GM04504 (cell line): ENCODE measurements around the gene C22orf39.
A peak's percentile ranks its signal among the peaks of the same experiment; 100 is the strongest.

Experiments used
- DNase-seq: peaks from one replicate; pipeline ENCODE4 v3.0.0-alpha.2; 2012; ENCODE audit warnings: low read depth

The C22orf39 gene

DNA sequence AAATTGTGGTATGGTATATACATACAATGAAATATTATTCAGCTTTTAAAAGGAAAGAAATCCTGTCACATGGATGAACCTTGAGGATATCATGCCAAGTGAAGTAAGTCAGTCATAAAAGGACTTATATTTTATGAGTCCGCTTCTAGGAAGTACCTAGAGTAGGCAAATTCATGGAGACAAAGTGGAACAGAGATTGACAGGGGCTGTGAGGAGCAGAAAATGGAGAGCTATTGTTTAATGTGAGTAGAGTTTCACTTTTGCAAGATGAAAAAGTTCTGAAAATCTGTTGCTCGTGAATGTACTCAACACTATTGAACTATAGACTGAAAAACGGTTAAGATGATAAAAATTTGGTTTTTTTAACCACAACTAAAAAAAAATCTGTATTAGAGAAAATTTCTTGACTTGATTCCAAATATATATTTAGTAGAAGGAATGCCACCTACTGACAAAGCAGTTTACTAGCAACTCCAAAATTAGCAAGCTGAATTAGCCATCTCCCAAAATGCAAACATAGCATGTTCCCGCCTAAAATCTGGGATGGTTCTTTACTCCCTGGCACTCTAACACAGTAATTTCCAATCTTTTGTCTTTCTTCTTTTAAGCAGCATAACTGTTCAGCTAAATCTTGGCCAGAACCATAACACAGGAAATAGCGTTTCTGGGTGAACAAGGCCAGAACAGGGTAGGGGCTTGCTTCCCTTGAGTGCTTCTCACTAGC is 30.0 kb upstream of the C22orf39 start:
- no peak for DNase-seq

DNA sequence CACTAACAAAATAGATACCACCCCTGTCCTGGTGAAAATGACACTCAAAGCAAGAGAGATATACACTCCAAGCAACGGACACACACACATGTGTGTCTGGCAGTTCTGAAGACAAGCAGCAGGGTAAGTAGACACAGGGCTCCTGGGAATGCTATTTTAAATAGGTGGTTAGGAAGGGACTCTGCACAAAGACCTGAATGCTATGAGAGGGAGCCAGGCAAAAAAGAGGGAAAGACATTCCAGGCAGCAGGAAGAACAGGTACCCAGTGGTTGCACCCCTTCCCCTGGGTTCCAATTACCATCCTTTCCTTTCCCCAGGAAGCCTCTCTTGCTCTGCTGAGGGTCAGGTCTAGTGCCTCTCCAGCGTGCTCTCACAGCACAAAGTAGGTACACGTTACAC is 28.5 kb upstream of the C22orf39 start:
- DNase-seq: no peak

DNA sequence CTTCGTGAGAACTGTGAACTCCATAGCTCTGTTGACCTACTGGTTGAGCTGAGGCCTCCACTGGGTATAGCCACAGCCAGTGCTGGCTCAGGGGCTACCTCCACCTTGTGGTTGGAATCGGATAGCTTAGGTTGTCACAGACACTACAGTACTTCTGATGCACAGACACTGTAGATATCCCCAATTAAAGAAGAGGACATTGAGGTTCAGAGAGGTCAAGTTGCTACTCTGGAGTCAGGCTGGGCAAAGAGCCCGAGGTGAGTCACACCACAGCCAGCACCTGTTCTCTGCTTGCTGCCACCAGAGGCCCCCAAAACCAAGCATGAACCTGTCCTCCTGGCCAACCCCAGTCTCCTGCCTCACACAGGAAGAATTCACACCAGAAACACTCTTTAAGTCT is 26.1 kb upstream of the C22orf39 start:
- DNase-seq: no peak

DNA sequence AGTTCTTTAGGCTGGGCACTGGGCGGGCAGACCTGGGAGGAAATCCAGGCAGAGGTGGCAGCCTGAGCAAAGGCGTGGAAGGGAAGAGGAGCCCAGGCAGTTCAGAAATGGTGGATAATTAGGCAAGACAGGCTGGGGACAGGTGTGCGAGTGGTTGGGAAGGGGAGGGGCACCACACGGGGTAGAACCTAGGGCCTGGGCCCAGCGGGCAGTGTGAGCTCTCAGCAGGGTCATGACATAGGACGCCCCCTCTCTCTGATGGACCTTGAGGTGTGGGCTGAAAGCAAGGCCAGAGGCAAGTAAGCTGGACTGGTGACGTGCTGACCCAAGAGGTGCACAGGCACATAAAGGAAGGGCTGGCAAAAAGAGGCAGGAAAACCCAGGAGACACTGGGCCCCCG is 24.7 kb upstream of the C22orf39 start:
- no peak for DNase-seq

DNA sequence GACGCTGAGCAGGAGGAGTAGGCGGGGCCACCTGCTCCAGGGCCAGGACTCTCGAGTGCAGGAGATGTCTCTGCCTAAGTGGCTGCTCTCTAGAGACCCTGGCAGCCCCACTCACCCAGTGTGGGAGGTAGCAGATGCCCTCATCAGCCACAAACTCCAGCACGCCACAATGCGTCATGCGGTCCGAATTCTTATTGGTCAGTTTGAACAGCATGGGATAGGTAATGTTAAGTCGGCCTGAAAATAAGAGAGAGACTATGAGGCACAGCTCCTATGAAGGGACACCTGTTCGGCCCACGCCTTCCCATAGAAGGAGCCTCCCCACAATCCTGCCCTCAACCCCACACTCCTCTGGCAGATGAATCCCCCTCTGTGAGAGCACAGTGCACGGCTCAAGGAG is 24.1 kb upstream of the C22orf39 start:
- no peak for DNase-seq

DNA sequence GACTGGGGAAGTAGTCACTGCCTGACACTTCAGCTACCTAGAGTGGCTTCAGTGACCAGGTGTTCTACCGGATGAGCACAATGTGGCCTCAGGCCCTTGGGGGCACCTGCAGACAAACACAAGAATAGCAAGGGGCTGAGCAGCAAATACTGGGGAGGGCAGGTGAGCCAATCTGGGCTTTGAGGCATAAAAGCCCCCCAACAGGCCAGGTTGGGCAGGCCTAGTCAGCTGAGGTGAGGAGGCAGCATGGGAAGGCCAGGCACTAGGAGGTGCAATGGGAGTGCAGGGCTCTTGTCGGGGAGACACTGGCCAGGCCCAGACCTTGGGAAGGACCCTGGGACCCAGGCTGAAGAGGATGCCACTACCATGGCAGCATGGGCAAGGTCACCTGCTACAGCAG is 22.5 kb upstream of the C22orf39 start:
- no peak for DNase-seq

DNA sequence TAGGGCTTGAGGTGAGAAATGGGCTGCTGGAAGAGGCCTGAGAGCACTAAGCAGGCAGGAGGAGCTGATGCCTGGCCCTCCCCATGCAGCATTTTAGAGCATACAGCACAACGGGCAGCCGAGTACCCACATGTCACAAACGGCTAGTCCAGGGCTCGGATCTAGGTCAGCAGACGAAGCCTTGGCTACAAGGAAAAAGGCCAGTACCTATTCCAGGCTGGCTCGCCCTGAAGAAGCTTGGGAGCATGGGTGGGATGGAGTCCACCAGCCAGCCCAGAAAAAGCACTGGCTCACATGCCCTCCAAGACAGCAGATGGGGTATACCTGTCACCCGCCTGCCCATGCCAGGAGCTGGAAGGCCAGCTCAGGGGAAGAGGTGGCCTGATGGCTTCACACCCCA is 21.9 kb upstream of the C22orf39 start:
- DNase-seq: no peak

DNA sequence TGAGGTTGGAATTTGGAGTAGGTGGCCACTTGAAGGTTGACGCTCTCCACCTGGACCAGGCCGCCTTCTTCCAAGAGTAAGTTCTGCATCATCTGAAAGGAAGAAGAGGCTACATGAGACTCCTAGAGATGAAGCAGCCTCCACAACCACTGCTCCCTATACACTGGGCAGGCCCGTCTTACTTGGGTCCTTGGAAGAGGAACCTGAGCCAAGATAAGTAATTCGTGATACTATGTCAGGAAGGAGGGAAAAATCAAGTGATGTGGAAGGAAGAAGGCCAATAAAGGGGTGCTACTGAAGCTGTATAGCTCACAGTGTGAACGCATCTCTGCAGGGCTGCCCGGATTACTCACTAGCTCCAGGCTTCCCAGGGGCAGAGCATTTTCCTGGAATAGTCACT is 20.4 kb upstream of the C22orf39 start:
- no peak for DNase-seq

DNA sequence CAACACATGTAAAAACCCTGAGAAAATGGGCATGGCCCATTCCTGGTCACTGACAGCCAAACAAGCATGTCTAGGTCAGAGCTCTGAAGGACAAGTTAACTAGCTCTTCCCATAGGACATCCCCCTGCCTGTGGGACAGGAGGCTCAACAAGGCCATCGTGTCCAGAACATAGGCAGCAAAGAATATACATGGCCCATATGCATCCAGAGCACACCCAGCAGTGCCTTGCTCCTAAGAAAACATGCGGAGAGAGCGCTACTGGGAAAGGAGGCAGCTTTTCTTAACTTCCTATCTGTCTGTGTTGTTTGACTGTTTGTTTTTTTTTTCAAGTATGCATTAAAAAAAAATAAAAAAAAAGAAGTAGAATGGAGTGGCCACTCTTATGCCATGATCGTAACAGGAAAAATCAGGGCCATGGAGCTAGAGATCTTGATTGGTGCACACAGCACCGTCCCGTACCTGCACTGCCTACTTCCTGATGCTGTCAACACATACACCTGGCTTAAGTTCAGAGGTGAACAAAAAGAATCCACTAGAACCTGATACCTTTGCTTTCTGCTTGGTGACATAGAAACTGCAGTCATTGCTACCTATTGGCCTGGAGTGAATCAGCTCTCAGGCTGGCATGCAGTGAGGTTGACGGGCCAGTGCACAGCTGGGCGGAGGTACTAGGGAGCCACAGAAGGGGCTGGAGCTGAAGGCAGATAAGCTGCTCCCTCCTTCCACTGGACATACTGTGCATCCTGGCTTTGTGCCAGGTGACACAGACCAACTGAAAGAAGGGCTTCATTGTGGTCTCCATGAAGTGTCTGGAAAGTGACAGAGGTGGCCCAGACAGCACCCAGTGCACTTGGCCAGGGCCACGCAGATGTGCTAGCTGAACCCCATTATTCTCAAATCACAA is 19.6 kb upstream of the C22orf39 start:
- no peak for DNase-seq

DNA sequence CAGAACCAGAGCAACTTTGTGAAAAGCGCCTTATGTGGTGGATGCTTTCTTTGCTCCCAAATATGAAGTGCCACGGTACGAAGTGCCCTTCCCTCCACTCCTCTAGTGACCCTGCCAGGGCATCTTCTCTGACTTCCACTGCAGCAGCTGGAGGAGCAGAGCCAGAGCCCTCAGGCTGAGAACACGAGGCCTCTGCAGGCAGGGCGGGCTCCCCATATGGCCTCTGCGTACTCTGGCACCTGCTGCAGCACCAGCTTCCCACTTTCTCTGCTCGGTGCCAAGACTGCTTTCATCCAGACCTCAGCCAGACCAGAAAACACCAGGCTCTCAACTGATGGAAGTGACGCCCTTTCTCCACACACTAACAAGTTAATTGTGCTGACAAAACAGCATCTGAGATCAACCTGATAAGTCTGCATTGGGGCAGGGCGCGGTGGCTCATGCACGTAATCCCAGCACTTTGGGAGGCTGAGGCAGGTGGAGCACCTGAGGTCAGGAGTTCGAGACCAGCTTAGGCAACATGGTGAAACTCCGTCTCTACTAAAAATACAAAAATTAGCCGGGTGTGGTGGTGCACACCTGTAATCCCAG is 18.7 kb upstream of the C22orf39 start:
- DNase-seq: no peak

DNA sequence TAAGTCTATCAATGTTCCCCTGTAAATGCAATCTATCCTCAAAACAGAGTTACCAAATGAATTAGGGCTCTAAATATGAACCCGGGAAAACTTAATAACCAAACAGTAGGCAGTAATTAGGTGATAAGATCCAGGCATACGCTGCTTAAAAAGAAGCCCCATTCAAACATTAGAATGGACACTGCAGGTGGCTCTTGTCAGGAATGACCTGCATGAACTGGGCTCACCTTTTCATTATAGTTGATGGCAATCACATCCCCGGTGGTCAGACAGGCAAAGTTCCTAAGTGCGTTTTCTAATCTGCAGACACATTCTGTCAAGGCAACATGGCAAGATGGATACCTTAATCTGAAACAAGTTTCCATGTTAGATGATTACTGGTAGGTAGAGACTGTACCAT is 17.5 kb upstream of the C22orf39 start:
- no peak for DNase-seq

DNA sequence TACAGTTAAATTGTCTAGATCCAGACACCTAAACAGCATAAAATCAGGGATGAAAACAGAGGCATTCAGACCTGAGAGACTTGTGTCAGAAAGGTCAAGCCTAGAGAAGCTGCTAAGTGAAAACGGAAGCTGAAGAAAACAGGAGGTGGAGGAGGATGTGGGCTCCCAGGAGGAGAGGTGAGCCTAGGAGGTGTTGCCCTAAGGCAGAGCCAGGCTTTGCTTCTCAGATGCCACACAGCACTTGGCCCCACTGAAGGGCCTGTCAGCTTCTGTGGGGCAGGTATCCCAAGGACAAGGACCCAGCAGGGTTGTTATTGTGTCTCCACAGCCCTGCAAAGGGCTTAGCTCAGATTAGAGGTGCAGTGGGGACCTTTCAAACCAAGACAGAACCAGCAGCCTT is 17.0 kb upstream of the C22orf39 start:
- DNase-seq: no peak

DNA sequence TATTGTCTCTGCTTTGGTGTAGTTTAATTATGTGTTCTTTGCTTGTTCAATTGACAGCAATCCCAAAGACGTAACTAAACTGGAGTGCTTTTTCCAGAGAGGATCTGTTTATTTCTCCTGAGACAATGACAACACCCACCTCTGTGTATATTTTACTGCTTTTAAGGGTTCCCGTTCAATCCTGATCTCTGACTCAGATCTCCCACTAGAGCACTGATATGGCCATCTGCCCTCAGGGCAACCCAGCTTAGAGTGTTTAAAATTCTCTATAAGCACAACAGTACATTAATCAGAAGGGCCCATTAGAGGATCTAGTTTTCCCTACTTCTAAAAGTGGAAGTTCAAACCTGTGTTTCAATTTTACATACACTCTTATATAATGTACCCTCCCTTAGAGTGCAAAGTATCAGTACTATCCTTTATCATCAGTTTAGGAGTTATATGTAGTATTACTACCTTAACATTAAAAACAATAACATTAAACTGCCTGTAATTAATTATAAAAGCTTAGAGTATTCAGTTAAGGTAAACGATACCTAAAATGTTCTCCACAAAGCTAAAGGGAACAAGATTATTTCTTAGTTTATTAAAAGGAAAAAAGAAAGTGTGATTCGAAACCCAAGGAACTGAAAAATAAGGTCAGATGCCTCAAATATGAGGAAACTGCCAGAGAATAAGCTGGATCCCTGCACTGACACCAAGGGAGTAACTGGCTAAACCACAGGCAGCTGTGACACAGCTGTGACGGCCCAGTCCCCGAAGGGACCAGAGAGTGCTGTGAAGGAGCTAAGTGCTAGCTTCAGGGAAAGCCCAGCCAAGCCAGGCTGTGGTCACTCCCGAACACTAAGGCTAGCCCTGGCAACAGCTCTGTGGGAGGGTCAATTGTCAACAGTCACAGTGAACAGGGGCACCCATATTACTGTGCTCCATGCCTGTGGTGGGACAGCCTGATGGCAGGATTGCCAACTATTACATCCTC is 16.3 kb upstream of the C22orf39 start:
- DNase-seq: peak; percentile 52

DNA sequence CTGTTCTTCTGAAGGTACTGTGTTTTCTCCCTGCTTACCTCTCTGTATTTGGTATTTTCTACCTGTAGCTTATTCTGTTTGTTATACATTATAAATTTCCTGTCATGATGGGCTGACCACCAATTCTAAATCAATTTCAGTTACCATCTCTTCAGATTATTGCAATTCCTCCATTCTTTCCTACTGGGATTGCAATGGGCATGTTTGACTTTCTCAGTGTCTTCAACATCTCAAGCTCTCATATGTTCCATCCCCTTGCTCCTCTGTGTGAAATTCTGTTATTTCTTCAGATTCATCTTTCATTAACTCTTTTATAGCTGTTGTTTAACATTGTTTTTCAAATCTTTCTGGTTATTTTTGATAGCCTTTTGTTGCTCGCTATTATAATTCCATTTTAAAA is 15.5 kb upstream of the C22orf39 start:
- DNase-seq: no peak

DNA sequence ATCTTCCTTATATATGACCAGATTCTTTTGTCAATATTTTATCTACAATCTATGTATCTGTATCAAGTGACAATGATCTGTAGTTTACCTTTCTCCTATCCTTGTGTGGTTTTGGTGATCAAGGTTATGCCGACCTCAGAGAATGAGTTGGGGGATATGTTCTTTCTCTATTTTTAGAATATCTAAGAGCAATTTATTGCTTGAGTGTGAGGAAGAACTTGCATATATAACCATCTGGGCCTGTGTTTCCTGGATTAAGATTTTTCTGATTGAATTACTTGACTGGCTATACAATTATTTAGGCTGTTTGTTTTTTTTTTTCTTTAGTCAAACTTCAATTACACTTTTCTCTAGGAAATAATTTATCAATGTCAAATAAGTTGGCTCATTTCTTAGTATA is 14.0 kb upstream of the C22orf39 start:
- no peak for DNase-seq

DNA sequence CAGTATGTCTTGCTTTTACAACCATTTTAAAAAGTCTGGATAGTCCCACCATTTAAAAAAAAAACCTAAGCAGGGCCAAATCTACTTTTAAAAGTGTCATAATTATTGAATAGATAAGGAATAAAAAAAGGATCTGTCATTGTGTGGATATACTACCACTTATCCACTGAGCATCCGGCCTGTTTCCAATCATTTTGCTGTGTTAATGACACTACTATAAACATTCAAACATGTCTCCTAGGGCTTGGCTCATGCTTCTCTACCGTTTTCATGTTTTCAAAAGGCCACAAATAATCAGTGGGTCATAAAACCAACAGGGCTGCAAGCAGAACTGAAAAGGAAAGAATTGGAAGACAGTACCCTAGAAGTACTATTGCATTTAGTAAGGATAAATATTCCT is 12.5 kb upstream of the C22orf39 start:
- DNase-seq: no peak

DNA sequence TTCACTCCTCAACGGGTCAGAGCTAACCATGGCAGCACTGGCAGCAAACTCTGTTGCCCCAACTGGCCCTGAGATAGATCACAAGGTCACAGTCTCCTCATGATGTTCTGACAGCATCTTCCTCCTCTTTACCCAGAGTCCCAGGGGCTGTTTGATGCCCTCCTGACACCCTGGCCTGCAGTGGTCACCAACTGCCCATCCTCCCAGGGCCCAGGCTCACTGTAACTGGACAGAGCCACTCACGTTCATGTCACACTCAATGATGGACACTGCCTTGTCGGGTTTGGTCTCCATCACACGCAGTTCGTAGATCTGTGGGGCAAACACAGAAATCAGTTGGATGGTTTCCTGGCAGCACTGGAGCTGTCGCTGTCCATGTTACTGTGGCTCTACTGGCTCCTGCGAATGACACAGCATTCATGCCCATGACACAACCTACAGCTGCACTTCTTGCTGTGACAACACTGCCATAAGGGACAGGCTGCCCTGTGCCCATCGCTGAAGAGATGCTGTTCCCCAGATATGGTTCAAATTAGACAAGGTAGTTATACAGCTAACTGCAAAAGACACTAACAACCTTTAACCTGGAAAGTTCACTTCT is 10.4 kb upstream of the C22orf39 start:
- DNase-seq: no peak

DNA sequence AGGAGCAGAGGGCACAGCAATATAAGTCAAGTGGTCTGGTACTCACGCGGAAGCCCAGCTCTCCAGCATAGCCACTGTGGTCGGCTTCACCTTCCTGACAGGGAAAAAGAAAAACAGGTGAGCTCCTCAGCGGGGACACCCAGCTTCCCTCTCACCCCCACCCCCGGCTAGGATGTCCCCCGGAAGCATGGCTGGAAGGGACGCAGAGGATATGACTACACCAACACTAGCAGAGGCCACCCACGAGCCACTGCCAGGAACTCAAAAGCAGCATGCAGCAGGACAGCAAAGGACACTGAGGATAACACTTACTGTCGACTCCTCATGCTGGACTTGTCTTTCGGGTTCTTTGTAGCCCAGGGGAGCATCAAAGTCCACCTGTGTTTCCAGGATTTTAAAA is 9.0 kb upstream of the C22orf39 start:
- no peak for DNase-seq

DNA sequence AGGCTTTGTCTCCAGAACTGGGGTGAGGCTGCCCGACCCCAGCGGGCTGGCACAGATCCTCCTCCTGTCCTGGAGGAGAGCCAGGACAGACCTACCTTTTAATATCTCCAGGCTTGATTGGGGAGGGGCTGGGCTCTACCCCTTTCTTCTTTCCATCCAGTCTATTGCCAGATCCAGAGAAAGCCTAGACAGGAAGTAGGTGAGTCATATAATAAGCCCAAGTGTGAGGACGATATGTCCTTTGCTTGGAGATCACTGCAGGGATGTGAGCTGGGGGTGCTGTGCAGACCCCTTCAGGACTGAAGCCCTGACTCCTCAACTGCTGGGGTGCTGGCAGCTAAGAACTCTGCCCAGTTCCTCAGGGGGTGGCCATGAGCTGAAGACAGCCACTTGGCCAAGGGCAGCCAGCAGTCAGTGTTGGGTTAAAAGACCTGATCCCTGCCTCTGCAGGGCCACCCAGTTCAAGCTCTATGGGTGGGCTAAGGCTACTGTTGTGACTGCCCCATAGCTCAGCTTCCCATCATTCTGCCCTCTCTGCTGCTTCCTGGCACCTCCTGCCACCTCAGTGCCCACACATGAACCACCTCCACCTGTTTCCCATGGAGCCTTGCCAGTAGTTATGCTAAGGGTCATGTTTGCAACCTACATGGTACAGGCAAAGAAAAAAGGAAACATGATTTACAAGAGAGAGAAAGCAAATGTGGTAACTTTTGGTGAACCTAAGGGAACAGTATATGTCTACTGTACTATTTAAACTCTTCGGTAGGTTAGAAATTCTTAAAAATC is 8.3 kb upstream of the C22orf39 start:
- DNase-seq: no peak

DNA sequence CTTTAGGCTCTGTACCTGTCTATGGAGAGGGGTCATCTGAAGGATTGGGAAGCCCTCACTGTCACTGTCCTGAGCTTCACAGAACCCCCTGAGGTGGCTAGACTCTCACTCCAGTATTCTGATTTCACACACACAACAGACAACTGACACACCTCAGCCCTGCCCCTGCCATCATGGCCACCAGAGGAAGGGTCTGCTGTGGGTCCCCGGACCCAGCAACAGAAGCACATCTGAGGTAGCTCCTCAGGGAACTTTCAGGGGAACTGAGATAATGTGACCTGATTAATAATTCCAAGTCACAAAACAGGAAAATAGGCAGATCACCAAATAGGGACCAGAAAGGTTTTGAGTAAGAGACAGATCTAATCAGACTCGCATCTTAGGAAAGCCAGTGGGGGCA is 7.5 kb upstream of the C22orf39 start:
- DNase-seq: no peak

DNA sequence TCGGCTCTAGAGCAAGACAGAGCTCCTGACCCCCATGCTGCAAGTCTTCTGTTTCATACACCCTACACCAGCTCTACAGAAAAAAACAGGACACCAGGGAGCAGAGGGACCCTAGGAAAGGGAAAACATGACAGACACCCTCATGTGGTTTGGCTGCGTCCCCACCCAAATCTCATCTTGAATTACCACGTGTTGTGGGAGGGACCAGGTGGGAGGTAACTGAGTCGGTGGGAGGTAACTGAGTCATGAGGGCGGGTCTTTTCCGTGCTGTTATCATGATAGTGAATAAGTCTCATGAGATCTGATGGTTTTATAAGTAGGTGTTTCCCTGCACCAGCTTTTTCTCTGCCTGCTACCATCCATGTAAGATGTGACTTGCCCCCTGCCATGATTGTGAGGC is 6.6 kb upstream of the C22orf39 start:
- no peak for DNase-seq
